ENCODE measurements around the gene ROBO1. TPM values are rescaled to one million over a fixed set of nuclear protein-coding genes. Genes with fewer than 3 reads are reported as not detected.

Gene ROBO1
- polyA plus RNA-seq, 1 donor (not counting 4 experiments of a cell fraction or from before 2014, with no cell fraction given) = 27.1 TPM

GRCh38 chr3:79027593-79027992 is 740.2 kb downstream of the ROBO1 start:
- Histone ChIP-seq H3K9me1 (ENCODE audit: control insufficient read depth, extremely low read depth, insufficient read depth, low read length) (no peaks in the 10 kb centered on the region), H3K27ac (ENCODE audit: control insufficient read depth, insufficient read depth, low read length) (no peak overlapping the region), H3K27me3 (ENCODE audit: control insufficient read depth, extremely low read depth, insufficient read depth, low read length) (no peaks in the 10 kb centered on the region), H3K9ac (ENCODE audit: control insufficient read depth, extremely low read depth, insufficient read depth, low read length) (no peak overlapping the region), H2AFZ (ENCODE audit: control insufficient read depth, low read length) (no peak overlapping the region), H3K9me3 (ENCODE audit: control insufficient read depth, low read depth, low read length) (no peaks in the 10 kb centered on the region), H3K4me1 (ENCODE audit: control insufficient read depth, extremely low read depth, insufficient read depth, low read length) (no peaks in the 10 kb centered on the region), H3K36me3 (ENCODE audit: control insufficient read depth in 2 of 2, extremely low read depth in 1 of 2, insufficient read depth in 2 of 2, low read length in 2 of 2) (no peaks in the 10 kb centered on the region), H4K20me1 (ENCODE audit: control insufficient read depth, extremely low read depth, insufficient read depth, low read length) (no peaks in the 10 kb centered on the region), H3K4me2 (ENCODE audit: control insufficient read depth, extremely low read depth, insufficient read depth, low read depth, low read length) (no peak overlapping the region), H3K79me2 (ENCODE audit: control insufficient read depth, insufficient read depth, low read length) (no peaks in the 10 kb centered on the region), H3K4me3 (ENCODE audit: control insufficient read depth in 2 of 3, extremely low read depth in 1 of 3, insufficient read depth in 2 of 3, low read depth in 1 of 3, low read length in 3 of 3) (no peak overlapping the region)
- dilution Hi-C loops (cut with MboI; ENCODE audit: extremely low pct_ligation_motif_present, low sequenced_read_pairs) = no loop called here
- FAIRE-seq = no peak
- TF ChIP-seq CTCF (optimal IDR thresholded peaks at IDR 0.05 in 1 of 3, IDR thresholded peaks at IDR 0.05 in 1 of 3, conservative IDR thresholded peaks at IDR 0.05 in 1 of 3; ENCODE audit: extremely low read depth in 1 of 3, insufficient read depth in 2 of 3, low read length in 3 of 3) = no peak
- TF ChIP-seq EZH2 (IDR thresholded peaks at IDR 0.05; ENCODE audit: low read length) = no peak
- DNase-seq (ENCODE audit: low read depth, low spot score) = no peak

- Histone ChIP-seq H3K4me2 (ENCODE audit: control insufficient read depth, extremely low read depth, insufficient read depth, low read depth, low read length) (peak overlapping the region; percentile 90), H3K9ac (ENCODE audit: control insufficient read depth, extremely low read depth, insufficient read depth, low read length) (no peak overlapping the region), H3K36me3 (ENCODE audit: control insufficient read depth in 2 of 2, extremely low read depth in 1 of 2, insufficient read depth in 2 of 2, low read length in 2 of 2) (no peaks in the 10 kb centered on the region), H3K79me2 (ENCODE audit: control insufficient read depth, insufficient read depth, low read length) (peaks cover 31% of the 10 kb centered on the region), H3K4me3 (ENCODE audit: control insufficient read depth in 2 of 3, extremely low read depth in 1 of 3, insufficient read depth in 2 of 3, low read depth in 1 of 3, low read length in 3 of 3) (peak overlapping the region in 1 of 3 experiments; percentile 62), H3K27ac (ENCODE audit: control insufficient read depth, insufficient read depth, low read length) (peak overlapping the region; percentile 80), H3K9me3 (ENCODE audit: control insufficient read depth, low read depth, low read length) (no peaks in the 10 kb centered on the region), H4K20me1 (ENCODE audit: control insufficient read depth, extremely low read depth, insufficient read depth, low read length) (no peaks in the 10 kb centered on the region), H2AFZ (ENCODE audit: control insufficient read depth, low read length) (peak overlapping the region; percentile 90), H3K27me3 (ENCODE audit: control insufficient read depth, extremely low read depth, insufficient read depth, low read length) (no peaks in the 10 kb centered on the region), H3K4me1 (ENCODE audit: control insufficient read depth, extremely low read depth, insufficient read depth, low read length) (peaks cover 14% of the 10 kb centered on the region), H3K9me1 (ENCODE audit: control insufficient read depth, extremely low read depth, insufficient read depth, low read length) (no peaks in the 10 kb centered on the region)
- DNase-seq (ENCODE audit: low read depth, low spot score) = no peak
- TF ChIP-seq CTCF (optimal IDR thresholded peaks at IDR 0.05 in 1 of 3, IDR thresholded peaks at IDR 0.05 in 1 of 3, conservative IDR thresholded peaks at IDR 0.05 in 1 of 3; ENCODE audit: extremely low read depth in 1 of 3, insufficient read depth in 2 of 3, low read length in 3 of 3) = no peak
- TF ChIP-seq EZH2 (IDR thresholded peaks at IDR 0.05; ENCODE audit: low read length) = no peak
- dilution Hi-C loops (cut with MboI; ENCODE audit: extremely low pct_ligation_motif_present, low sequenced_read_pairs) = no loop called here
- FAIRE-seq = peak; percentile 71
Measured at GRCh38 chr3:79019924-79020173, 747.9 kb downstream of the ROBO1 start.
